Prostate gland (tissue), 2 donors: ENCODE measurements around the gene DEDD. TPM values are rescaled to one million over a fixed set of nuclear protein-coding genes. Genes with fewer than 3 reads are reported as not detected.
A peak's percentile ranks its signal among the peaks of the same experiment; 100 is the strongest.

Experiments
- DNase-seq: peaks from one replicate; pipeline ENCODE4 v3.0.0-alpha.2; 2019; ENCODE audit warnings: low spot score
- H3K27ac ChIP-seq, 2 donors: fragments of 200-600 bp; sonication (generic); 2 replicates each; pipeline ENCODE4 v1.5.1; 2017 to 2019
- H3K27me3 ChIP-seq: fragments of 200-600 bp; sonication (generic); replicated peaks from 2 replicates; pipeline ENCODE4 v1.5.1; 2019; ENCODE audit not compliant: insufficient read depth
- H3K36me3 ChIP-seq, 2 donors: fragments of 200-600 bp; sonication (generic); 1 replicate in 1 of 2; 2 replicates in 1 of 2; pipeline versions ENCODE4 v1.5.1 to v1.8.1; 2017 to 2019
- H3K4me1 ChIP-seq: fragments of 200-600 bp; sonication (generic); replicated peaks from 2 replicates; pipeline ENCODE4 v1.5.1; 2019
- H3K4me3 ChIP-seq, 2 donors: fragments of 200-600 bp; sonication (generic); 2 replicates each; pipeline ENCODE4 v1.5.1; 2017 to 2019
- H3K9me3 ChIP-seq: fragments of 200-600 bp; sonication (generic); 2 replicates; pipeline ENCODE4 v1.5.1; 2017
- CTCF ChIP-seq, 4 experiments: fragments of 200-600 bp in 2 of 4; fragments of 450-650 bp in 2 of 4; sonication (generic) in 2 of 4; IDR thresholded peaks; 1 replicate in 3 of 4; 2 replicates in 1 of 4; pipeline ENCODE4 v1.5.1; 2016 to 2019; ENCODE audit warnings: antibody characterized with exemption in 4 of 4, mild to moderate bottlenecking in 2 of 4, moderate library complexity in 2 of 4
- POLR2A ChIP-seq: fragments of 450-650 bp; IDR thresholded peaks from one replicate; pipeline ENCODE4 v1.6.1; 2016; ENCODE audit warnings: antibody characterized with exemption, mild to moderate bottlenecking
- POLR2AphosphoS5 ChIP-seq: sonication (generic); formaldehyde crosslinking; IDR thresholded peaks from one replicate; pipeline ENCODE4 v1.6.1; 2017; ENCODE audit warnings: antibody characterized with exemption
- WGBS: methylation state at CpG from one replicate; pipeline ENCODE4 v1.1.5; 2018; 5-methylcytosine and 5-hydroxymethylcytosine counted together
- intact Hi-C: fragments of 100-400 bp; cut with DNase I; formaldehyde crosslinking; loops from one replicate; pipeline ENCODE4 v1.14.2; 2022
- total RNA-seq, 2 donors: library from RNA; depleted of rRNA; stranded (reverse); fragments of >200 nt; gene quantifications; one replicate each; pipeline ENCODE4 v1.1.0, GENCODE V29; 2016

DEDD gene
- total RNA-seq, 2 donors from 2014 or later = 30.1 to 41.5 TPM

- H3K27ac ChIP-seq = peak overlapping the region in 1 of 2 donors; percentile 72
- intact Hi-C loops = no loop called here
- 73% methylated on average over 2 of the region's 2 CpGs for WGBS
- no peaks in the 10 kb centered on the region for H3K9me3 ChIP-seq
- H3K4me3 ChIP-seq = no peak overlapping the region
- no peak for DNase-seq
- TF ChIP-seq CTCF (IDR thresholded peaks at IDR 0.05) = no peak
- TF ChIP-seq POLR2AphosphoS5 = no peak
- no peak for TF ChIP-seq POLR2A
- H3K4me1 ChIP-seq = peaks cover 6% of the 10 kb centered on the region
- no peaks in the 10 kb centered on the region for H3K27me3 ChIP-seq
- H3K36me3 ChIP-seq = no peaks in the 10 kb centered on the region
These were observed 50.0 kb downstream of the DEDD start for GRCh38 chr1:161082483-161082882.

GRCh38 chr1:161081519-161081918, 50.9 kb downstream of the DEDD start:
- no peaks in the 10 kb centered on the region for H3K36me3 ChIP-seq
- H3K4me3 ChIP-seq = no peak overlapping the region
- no peaks in the 10 kb centered on the region for H3K9me3 ChIP-seq
- intact Hi-C loops = no loop called here
- DNase-seq = no peak
- peaks cover 6% of the 10 kb centered on the region for H3K4me1 ChIP-seq
- 76% methylated on average over 5 of the region's 5 CpGs for WGBS
- H3K27ac ChIP-seq = no peak overlapping the region
- TF ChIP-seq CTCF (IDR thresholded peaks at IDR 0.05) = no peak
- TF ChIP-seq POLR2AphosphoS5 = no peak
- TF ChIP-seq POLR2A = no peak
- H3K27me3 ChIP-seq = no peaks in the 10 kb centered on the region

GRCh38 chr1:161080441-161081405, 51.7 kb downstream of the DEDD start:
- Histone ChIP-seq H3K36me3 (no peaks in the 10 kb centered on the region), H3K4me3 (no peak overlapping the region), H3K4me1 (peaks cover 6% of the 10 kb centered on the region), H3K27ac (no peak overlapping the region), H3K27me3 (no peaks in the 10 kb centered on the region), H3K9me3 (no peaks in the 10 kb centered on the region)
- 90% methylated on average over 5 of the region's 5 CpGs for WGBS
- no peak for DNase-seq
- TF ChIP-seq POLR2AphosphoS5 (no peak), POLR2A (no peak), CTCF (IDR thresholded peaks at IDR 0.05) (no peak)
- intact Hi-C loops = no loop called here

GRCh38 chr1:161079436-161080110, 52.9 kb downstream of the DEDD start:
- peaks cover 6% of the 10 kb centered on the region for H3K4me1 ChIP-seq
- TF ChIP-seq CTCF (IDR thresholded peaks at IDR 0.05) (no peak), POLR2AphosphoS5 (no peak), POLR2A (no peak)
- no peaks in the 10 kb centered on the region for H3K36me3 ChIP-seq
- H3K27ac ChIP-seq = no peak overlapping the region
- intact Hi-C loops = no loop called here
- WGBS = 73% methylated on average over 41 of the region's 41 CpGs
- no peaks in the 10 kb centered on the region for H3K9me3 ChIP-seq
- H3K4me3 ChIP-seq = no peak overlapping the region
- H3K27me3 ChIP-seq = no peaks in the 10 kb centered on the region
- DNase-seq = no peak
